GM23338 (cell line): ENCODE measurements around the gene ODAD4. TPM values are rescaled to one million over a fixed set of nuclear protein-coding genes. Genes with fewer than 3 reads are reported as not detected.

Experiments used
- ATAC-seq: fragments of 200-7000 bp; cut with Tn5 transposase; 3 replicates; pipeline ENCODE4 v1.9.1; 2020
- DNase-seq: peaks from one replicate; pipeline ENCODE4 v3.0.0-alpha.2; 2015; ENCODE audit warnings: low spot score
- H2AFZ ChIP-seq: fragments of 200-600 bp; sonication (generic); 2 replicates; pipeline ENCODE4 v1.8.0; 2016; ENCODE audit warnings: antibody characterized with exemption, mild to moderate bottlenecking, moderate library complexity
- H3F3A ChIP-seq: fragments of 200-600 bp; sonication (generic); replicated peaks from 2 replicates; pipeline ENCODE4 v1.8.0; 2017; ENCODE audit warnings: antibody characterized with exemption, mixed run types, low read depth
- H3K27ac ChIP-seq: fragments of 200-600 bp; sonication (generic); 2 replicates; pipeline ENCODE4 v1.6.1; 2016; ENCODE audit warnings: low read depth
- H3K27me3 ChIP-seq: fragments of 200-600 bp; sonication (generic); 2 replicates; pipeline ENCODE4 v1.8.0; 2016; ENCODE audit warnings: mild to moderate bottlenecking, mixed run types, moderate library complexity; ENCODE audit not compliant: insufficient read depth
- H3K36me3 ChIP-seq: fragments of 200-600 bp; sonication (generic); 2 replicates; pipeline ENCODE4 v1.8.0; 2016; ENCODE audit warnings: mild to moderate bottlenecking; ENCODE audit not compliant: insufficient read depth
- H3K4me1 ChIP-seq: fragments of 200-600 bp; sonication (generic); 2 replicates; pipeline ENCODE4 v1.8.0; 2016; ENCODE audit warnings: mild to moderate bottlenecking, moderate library complexity; ENCODE audit not compliant: insufficient read depth
- H3K4me2 ChIP-seq: fragments of 200-600 bp; sonication (generic); 2 replicates; pipeline ENCODE4 v1.7.1; 2017; ENCODE audit warnings: mixed run types
- H3K4me3 ChIP-seq: fragments of 200-600 bp; sonication (generic); 2 replicates; pipeline ENCODE4 v1.6.1; 2016; ENCODE audit warnings: mixed run types
- H3K79me2 ChIP-seq: fragments of 200-600 bp; sonication (generic); replicated peaks from 2 replicates; pipeline ENCODE4 v1.8.0; 2017; ENCODE audit warnings: mild to moderate bottlenecking; ENCODE audit not compliant: insufficient read depth
- H3K9me2 ChIP-seq: fragments of 200-600 bp; sonication (generic); 2 replicates; pipeline ENCODE4 v1.8.0; 2017; ENCODE audit not compliant: insufficient read depth
- H4K20me1 ChIP-seq: fragments of 200-600 bp; sonication (generic); replicated peaks from 2 replicates; pipeline ENCODE4 v1.8.0; 2017; ENCODE audit warnings: mild to moderate bottlenecking; ENCODE audit not compliant: insufficient read depth
- H3K27ac Mint-ChIP-seq: 2 replicates; pipeline ENCODE4 v1.8.0; 2020; ENCODE audit warnings: inconsistent platforms, mild to moderate bottlenecking, moderate library complexity, mixed read lengths
- H3K27me3 Mint-ChIP-seq: 3 replicates; pipeline ENCODE4 v1.8.0; 2022; ENCODE audit warnings: low read depth, mild to moderate bottlenecking, moderate library complexity, mixed read lengths, inconsistent platforms; ENCODE audit not compliant: insufficient read depth, poor library complexity
- H3K36me3 Mint-ChIP-seq: 3 replicates; pipeline ENCODE4 v1.8.0; 2021; ENCODE audit warnings: low read depth, mild to moderate bottlenecking, inconsistent platforms, moderate library complexity, mixed read lengths
- H3K4me1 Mint-ChIP-seq: 3 replicates; pipeline ENCODE4 v1.8.0; 2020; ENCODE audit warnings: mild to moderate bottlenecking, inconsistent platforms, mixed read lengths
- H3K4me3 Mint-ChIP-seq: 3 replicates; pipeline ENCODE4 v1.8.0; 2021; ENCODE audit warnings: moderate library complexity, mild to moderate bottlenecking, inconsistent platforms, mixed read lengths
- H3K9me3 Mint-ChIP-seq: 3 replicates; pipeline ENCODE4 v1.8.0; 2020; ENCODE audit warnings: moderate library complexity, mild to moderate bottlenecking, inconsistent platforms, mixed read lengths
- CREB1 ChIP-seq: fragments of 250-450 bp; sonication (Bioruptor Pico); IDR thresholded peaks from 2 replicates; pipeline ENCODE4 v1.5.0; 2020; ENCODE audit warnings: low read depth, mild to moderate bottlenecking, moderate library complexity
- CTCF ChIP-seq, 2 experiments: fragments of 200-600 bp in 1 of 2; sonication (generic) in 1 of 2; conservative IDR thresholded peaks; 2 replicates each; pipeline versions ENCODE4 v1.5.1 to v1.6.1; 2016 to 2017; ENCODE audit warnings: antibody characterized with exemption in 2 of 2, low read depth in 2 of 2, mild to moderate bottlenecking in 2 of 2, moderate library complexity in 1 of 2
- EZH2 ChIP-seq: fragments of 200-600 bp; sonication (generic); IDR thresholded peaks from one replicate; pipeline ENCODE4 v1.8.0; 2017; ENCODE audit warnings: antibody characterized with exemption, mild to moderate bottlenecking, low read depth; ENCODE audit not compliant: unreplicated experiment
- EZH2phosphoT487 ChIP-seq: fragments of 200-600 bp; sonication (generic); IDR thresholded peaks from one replicate; pipeline ENCODE4 v1.8.1; 2018; ENCODE audit warnings: antibody characterized with exemption; ENCODE audit not compliant: unreplicated experiment
- JUNB ChIP-seq: IDR thresholded peaks from one replicate; pipeline ENCODE4 v1.6.1; 2016; ENCODE audit warnings: antibody characterized with exemption; ENCODE audit not compliant: unreplicated experiment
- NANOG ChIP-seq: IDR thresholded peaks from 2 replicates; pipeline ENCODE4 v1.6.1; 2016; ENCODE audit warnings: antibody characterized with exemption, borderline replicate concordance
- POLR2AphosphoS5 ChIP-seq: IDR thresholded peaks from 2 replicates; pipeline ENCODE4 v1.6.1; 2016; ENCODE audit warnings: antibody characterized with exemption, low read depth
- REST ChIP-seq: IDR thresholded peaks from one replicate; pipeline ENCODE4 v1.6.1; 2018; ENCODE audit warnings: antibody characterized with exemption; ENCODE audit not compliant: unreplicated experiment
- STAT1 ChIP-seq: IDR thresholded peaks from one replicate; pipeline ENCODE4 v1.6.1; 2016; ENCODE audit warnings: antibody characterized with exemption; ENCODE audit not compliant: unreplicated experiment
- ZNF114 ChIP-seq: fragments of 250-450 bp; sonication (Bioruptor Pico); IDR thresholded peaks from 2 replicates; pipeline ENCODE4 v1.5.0; 2020; ENCODE audit warnings: mild to moderate bottlenecking, moderate library complexity
- ZNF331 ChIP-seq: fragments of 250-450 bp; sonication (Bioruptor Pico); IDR thresholded peaks from 2 replicates; pipeline ENCODE4 v1.5.0; 2020; ENCODE audit warnings: low read depth, mild to moderate bottlenecking, moderate library complexity
- polyA plus RNA-seq: library from polyadenylated mRNA; unstranded; fragments of >200 nt; fragmentation: Nextera tagmentation; extraction: Ambion mirVana; gene quantifications from 2 replicates; pipeline ENCODE4 v1.2.1, GENCODE V29; 2016
- total RNA-seq: library from RNA; depleted of rRNA; stranded (reverse); fragments of >200 nt; shearing (Covaris generic); gene quantifications from 2 replicates; pipeline ENCODE4 v1.2.3, GENCODE V29; 2014

The ODAD4 gene
- total and polyA plus RNA-seq, 2 experiments from 2014 or later, result 1.7 to 1.8 TPM

- Histone ChIP-seq H3K79me2 (no peaks in the 10 kb centered on the region), H4K20me1 (peaks cover 7% of the 10 kb centered on the region), H3K36me3 (0 out of 2 replicates have a peak, but pooled peaks cover 4% of the 10 kb centered on the region), H3K4me3 (peak overlapping the region; percentile 93; the same call in 1 of the 2 replicates), H3K27me3 (0 out of 2 replicates have a peak, but pooled peaks cover 3% of the 10 kb centered on the region), H3K4me1 (peaks cover 15% of the 10 kb centered on the region), H3F3A (peaks cover 15% of the 10 kb centered on the region), H2AFZ (no peak overlapping the region), H3K27ac (no peak overlapping the region), H3K4me2 (peak overlapping the region; percentile 99), H3K9me2 (no peaks in the 10 kb centered on the region)
- Mint-ChIP-seq H3K4me3 (peak overlapping the region; percentile 83), H3K27me3 (peaks cover 6% of the 10 kb centered on the region), H3K9me3 (no peaks in the 10 kb centered on the region), H3K27ac (no peak overlapping the region; the same call in 1 of the 2 replicates), H3K36me3 (peaks cover 33% of the 10 kb centered on the region), H3K4me1 (peaks cover 16% of the 10 kb centered on the region)
- no peak for ATAC-seq
- DNase-seq, result no peak
- no peak for TF ChIP-seq REST
- TF ChIP-seq POLR2AphosphoS5, result no peak
- no peak for TF ChIP-seq ZNF331
- TF ChIP-seq CREB1 (CRISPR knock-in tag), result no peak
- no peak for TF ChIP-seq EZH2
- no peak for TF ChIP-seq ZNF114 (CRISPR knock-in tag)
- no peak for TF ChIP-seq NANOG
- no peak for TF ChIP-seq JUNB
- TF ChIP-seq STAT1, result no peak
- no peak for TF ChIP-seq EZH2phosphoT487
- no peak for TF ChIP-seq CTCF (conservative IDR thresholded peaks at IDR 0.05; ENCODE audit: low read depth in 2 of 2)
Observed at GRCh38 chr17:41967921-41968578, 37.6 kb downstream of the ODAD4 start.
